Activated naive CD4-positive, alpha-beta T cell treated with anti-CD3 and anti-CD28 coated beads, Interleukin-2, amount 10 ng/mL, durations not matched to agents 7 days and 5 days (primary cell): ENCODE results near the gene SPARC.
"Not testable (repeated sequence)": the region's sequence is repeated elsewhere in the genome, so short reads cannot be mapped to it uniquely, and the experiment has no call there.

Source experiments
- CTCF ChIA-PET: fragments of 350-600 bp; sonication (Branson Sonifier 250); formaldehyde crosslinking; loops from one replicate; lab custom pipeline; 2021; ENCODE audit warnings: antibody characterized with exemption; lab: Charles Lee
- DNase-seq: peaks from one replicate; pipeline ENCODE4 v3.0.0-alpha.2; 2020
- H3K27ac Mint-ChIP-seq: one replicate; pipeline ENCODE4 v1.8.0; 2021; ENCODE audit warnings: mild to moderate bottlenecking, moderate library complexity, mixed read lengths
- H3K27me3 Mint-ChIP-seq: one replicate; pipeline ENCODE4 v1.8.0; 2021; ENCODE audit warnings: mild to moderate bottlenecking, mixed read lengths
- H3K36me3 Mint-ChIP-seq: one replicate; pipeline ENCODE4 v1.8.0; 2021; ENCODE audit warnings: mixed read lengths
- H3K4me1 Mint-ChIP-seq: one replicate; pipeline ENCODE4 v1.8.0; 2021; ENCODE audit warnings: mixed read lengths
- H3K4me3 Mint-ChIP-seq: one replicate; pipeline ENCODE4 v1.8.0; 2021; ENCODE audit warnings: mild to moderate bottlenecking, moderate library complexity, mixed read lengths
- H3K9me3 Mint-ChIP-seq: one replicate; pipeline ENCODE4 v1.8.0; 2021; ENCODE audit warnings: mixed read lengths

The SPARC gene

GRCh38 chr5:151680944-151681427, 5.7 kb downstream of the SPARC start:
- H3K27ac Mint-ChIP-seq, result no peak overlapping the region
- no peak for DNase-seq
- no peaks in the 10 kb centered on the region for H3K4me1 Mint-ChIP-seq

GRCh38 chr5:151680156-151680505, 6.6 kb downstream of the SPARC start:
- H3K4me1 Mint-ChIP-seq, CTCF ChIA-PET, H3K36me3 Mint-ChIP-seq, H3K9me3 Mint-ChIP-seq, H3K27ac Mint-ChIP-seq, H3K4me3 Mint-ChIP-seq, DNase-seq: not testable (repeated sequence)
- H3K27me3 Mint-ChIP-seq, result peaks cover 23% of the 10 kb centered on the region

More at GRCh38 chr5:151680944-151681427, 5.7 kb downstream of the SPARC start:
- H3K36me3 Mint-ChIP-seq, result no peaks in the 10 kb centered on the region
- H3K27me3 Mint-ChIP-seq, result peaks cover 32% of the 10 kb centered on the region
- CTCF ChIA-PET, result no interaction called here
- no peaks in the 10 kb centered on the region for H3K9me3 Mint-ChIP-seq
- H3K4me3 Mint-ChIP-seq, result no peak overlapping the region

- no peaks in the 10 kb centered on the region for H3K9me3 Mint-ChIP-seq
- CTCF ChIA-PET, result no interaction called here
- no peak overlapping the region for H3K4me3 Mint-ChIP-seq
- H3K27me3 Mint-ChIP-seq, result peaks cover 18% of the 10 kb centered on the region
- no peaks in the 10 kb centered on the region for H3K4me1 Mint-ChIP-seq
- H3K36me3 Mint-ChIP-seq, result no peaks in the 10 kb centered on the region
- DNase-seq, result no peak
- H3K27ac Mint-ChIP-seq, result no peak overlapping the region
Observed at GRCh38 chr5:151679421-151680155, 7.1 kb downstream of the SPARC start.

DNA sequence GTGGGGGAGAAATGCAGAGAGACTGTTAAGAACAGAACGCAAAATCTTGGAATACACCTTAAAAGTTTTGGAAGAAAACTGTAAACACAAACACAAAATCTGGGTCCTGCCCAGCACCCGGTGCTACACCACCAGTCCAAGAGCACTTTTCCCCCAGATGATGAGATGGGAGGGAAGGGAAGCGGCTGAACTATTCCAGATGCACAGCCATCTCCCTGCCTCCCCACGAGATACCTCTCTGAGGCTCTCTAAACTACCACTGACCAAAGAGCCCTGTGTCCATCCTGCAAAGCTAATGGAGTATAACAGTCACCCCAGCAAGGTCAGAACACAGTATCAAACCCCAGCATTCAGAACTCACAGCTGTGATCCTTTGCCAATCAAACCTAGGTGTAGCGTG, 8.0 kb downstream of the SPARC start:
- no peak for DNase-seq
- Mint-ChIP-seq H3K4me3 (no peak overlapping the region), H3K4me1 (no peaks in the 10 kb centered on the region), H3K9me3 (no peaks in the 10 kb centered on the region), H3K27ac (no peak overlapping the region), H3K27me3 (peaks cover 17% of the 10 kb centered on the region), H3K36me3 (no peaks in the 10 kb centered on the region)
- CTCF ChIA-PET, result no interaction called here

DNA sequence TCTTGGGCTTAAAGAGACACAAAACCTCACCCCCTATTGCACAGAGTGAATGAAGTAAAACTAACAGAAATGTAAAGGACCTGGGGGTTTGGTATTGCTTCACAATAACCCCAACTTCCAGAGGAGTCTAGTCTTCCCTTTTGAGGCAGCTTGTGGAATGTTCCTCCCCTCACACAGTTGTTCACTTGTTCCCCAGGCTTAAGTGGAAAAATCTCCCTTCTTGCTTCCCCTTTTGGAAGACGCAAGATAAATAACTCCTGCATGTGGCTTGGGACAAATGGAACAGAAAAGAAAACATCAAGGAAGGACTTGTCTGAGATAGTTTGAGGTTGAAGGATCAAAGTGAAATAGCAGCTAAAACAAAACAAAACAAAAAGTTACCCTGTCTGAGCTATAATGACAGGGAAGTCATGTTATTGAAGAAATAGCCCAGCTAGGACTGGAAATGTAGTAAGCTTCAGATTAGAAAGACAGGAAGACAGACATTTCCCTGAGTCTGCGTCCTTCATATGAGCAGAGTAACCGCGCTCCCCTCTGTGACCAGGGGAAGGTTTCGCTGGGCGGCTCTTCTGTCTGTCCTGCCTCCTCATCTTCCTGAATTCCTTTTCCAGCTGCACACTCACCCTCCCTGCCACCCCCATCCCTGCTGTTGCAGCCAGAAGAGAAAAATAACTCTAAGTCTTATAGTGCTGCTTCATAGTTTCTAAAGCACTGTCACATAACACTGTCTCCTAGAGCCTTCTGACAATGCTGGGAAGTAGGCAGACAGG, 8.8 kb downstream of the SPARC start:
- CTCF ChIA-PET, result interaction anchor here (0.7 kb wide), 1 partner anchor 19 kb away, joined by 4 read pairs; no protein-coding TSS in a partner anchor
- DNase-seq, result no peak
- H3K27me3 Mint-ChIP-seq, result peaks cover 19% of the 10 kb centered on the region
- no peaks in the 10 kb centered on the region for H3K4me1 Mint-ChIP-seq
- H3K4me3 Mint-ChIP-seq, result no peak overlapping the region
- H3K27ac Mint-ChIP-seq, result no peak overlapping the region
- H3K9me3 Mint-ChIP-seq, result no peaks in the 10 kb centered on the region
- H3K36me3 Mint-ChIP-seq, result no peaks in the 10 kb centered on the region

DNA sequence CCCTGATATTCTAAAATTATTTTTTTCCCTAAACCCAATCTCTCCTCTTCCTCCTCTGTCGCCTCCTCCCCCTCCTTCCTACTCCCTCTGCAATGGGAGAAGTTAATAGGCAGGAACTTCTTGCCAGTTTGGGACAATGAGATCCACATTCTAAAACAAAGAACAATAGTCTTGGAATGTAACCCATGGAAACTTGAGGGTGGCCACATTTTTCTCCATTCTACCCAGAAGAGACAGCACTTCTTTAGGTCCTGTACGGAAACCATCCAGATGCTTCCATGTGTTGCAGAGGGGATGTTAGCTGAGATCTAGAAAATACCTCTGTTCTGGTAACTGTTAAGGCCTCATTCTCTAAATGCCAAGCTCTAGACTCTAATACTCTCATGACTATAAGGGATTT, 10.0 kb downstream of the SPARC start:
- H3K9me3 Mint-ChIP-seq, result no peaks in the 10 kb centered on the region
- no peaks in the 10 kb centered on the region for H3K4me1 Mint-ChIP-seq
- CTCF ChIA-PET, result no interaction called here
- H3K27ac Mint-ChIP-seq, result no peak overlapping the region
- DNase-seq, result no peak
- H3K36me3 Mint-ChIP-seq, result no peaks in the 10 kb centered on the region
- H3K27me3 Mint-ChIP-seq, result peaks cover 26% of the 10 kb centered on the region
- no peak overlapping the region for H3K4me3 Mint-ChIP-seq

GRCh38 chr5:151676314-151676712, 10.4 kb downstream of the SPARC start:
- Mint-ChIP-seq H3K27me3 (peaks cover 30% of the 10 kb centered on the region), H3K27ac (no peak overlapping the region), H3K4me3 (no peak overlapping the region), H3K9me3 (no peaks in the 10 kb centered on the region), H3K4me1 (no peaks in the 10 kb centered on the region), H3K36me3 (no peaks in the 10 kb centered on the region)
- CTCF ChIA-PET, result no interaction called here
- DNase-seq, result no peak

DNA sequence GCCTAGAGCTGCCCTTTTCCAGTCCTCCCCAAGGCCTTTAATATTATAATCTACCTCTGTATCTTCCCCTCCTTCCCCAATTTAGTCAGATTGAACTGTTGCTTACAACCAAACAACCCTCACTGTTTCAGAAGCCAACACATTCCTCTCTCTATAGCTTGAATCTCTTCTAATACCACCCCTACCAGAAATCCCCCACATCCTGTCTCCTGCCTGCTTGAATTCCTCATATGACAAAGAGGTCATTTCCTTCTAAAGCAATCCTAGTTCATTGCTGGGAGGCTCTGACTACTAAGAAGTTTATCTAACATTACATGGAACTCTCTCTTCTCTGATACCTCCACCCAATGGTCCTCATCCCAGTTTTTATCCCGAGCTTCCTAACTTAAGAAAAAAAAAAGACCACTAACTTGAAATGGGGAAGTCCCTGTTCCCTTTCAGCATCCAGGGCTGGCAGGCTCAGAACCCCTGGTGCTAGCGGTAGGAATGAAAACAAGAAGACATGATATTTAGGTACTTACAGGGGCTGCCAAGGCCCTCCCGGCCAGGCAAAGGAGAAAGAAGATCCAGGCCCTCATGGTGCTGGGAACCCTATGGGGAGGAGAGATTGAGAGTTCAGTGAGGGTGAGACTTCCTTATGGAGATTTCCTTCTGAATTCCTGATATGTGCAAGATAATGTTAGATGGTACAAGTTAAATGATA, 11.0 kb downstream of the SPARC start:
- CTCF ChIA-PET, result interaction anchor here (0.6 to 1.4 kb wide), 2 partner anchors 8 to 96 kb away, joined by 3 to 6 read pairs; no protein-coding TSS in a partner anchor
- Mint-ChIP-seq H3K36me3 (no peaks in the 10 kb centered on the region), H3K27me3 (peaks cover 32% of the 10 kb centered on the region), H3K27ac (no peak overlapping the region), H3K9me3 (no peaks in the 10 kb centered on the region), H3K4me3 (no peak overlapping the region), H3K4me1 (no peaks in the 10 kb centered on the region)
- no peak for DNase-seq

- Mint-ChIP-seq H3K4me3 (no peak overlapping the region), H3K27me3 (peaks cover 32% of the 10 kb centered on the region), H3K9me3 (no peaks in the 10 kb centered on the region), H3K4me1 (no peaks in the 10 kb centered on the region), H3K27ac (no peak overlapping the region), H3K36me3 (no peaks in the 10 kb centered on the region)
- DNase-seq, result no peak
- CTCF ChIA-PET, result interaction anchor here (0.6 to 1.4 kb wide), 3 partner anchors 9 to 95 kb away, joined by 3 to 6 read pairs (median 3); no protein-coding TSS in a partner anchor
Observed at GRCh38 chr5:151674626-151675610, 11.8 kb downstream of the SPARC start.

- no peaks in the 10 kb centered on the region for H3K4me1 Mint-ChIP-seq
- H3K4me3 Mint-ChIP-seq, result no peak overlapping the region
- DNase-seq, result no peak
- no peaks in the 10 kb centered on the region for H3K9me3 Mint-ChIP-seq
- no peak overlapping the region for H3K27ac Mint-ChIP-seq
- CTCF ChIA-PET, result no interaction called here
- H3K36me3 Mint-ChIP-seq, result no peaks in the 10 kb centered on the region
- peaks cover 28% of the 10 kb centered on the region for H3K27me3 Mint-ChIP-seq
Observed at GRCh38 chr5:151673421-151673820, 13.3 kb downstream of the SPARC start.

- Mint-ChIP-seq H3K9me3 (no peaks in the 10 kb centered on the region), H3K4me3 (no peak overlapping the region), H3K27me3 (peaks cover 23% of the 10 kb centered on the region), H3K27ac (no peak overlapping the region), H3K4me1 (no peaks in the 10 kb centered on the region), H3K36me3 (no peaks in the 10 kb centered on the region)
- CTCF ChIA-PET, result interaction anchor here (2.7 kb wide), 1 partner anchor 14 kb away, joined by 15 read pairs; no protein-coding TSS in a partner anchor
- DNase-seq, result no peak
Observed at GRCh38 chr5:151672516-151672915, 14.2 kb downstream of the SPARC start.

- no peak overlapping the region for H3K4me3 Mint-ChIP-seq
- H3K27me3 Mint-ChIP-seq, result peaks cover 19% of the 10 kb centered on the region
- no peaks in the 10 kb centered on the region for H3K4me1 Mint-ChIP-seq
- H3K27ac Mint-ChIP-seq, result no peak overlapping the region
- CTCF ChIA-PET, result interaction anchor here (2.7 kb wide), 1 partner anchor 13 kb away, joined by 15 read pairs; no protein-coding TSS in a partner anchor
- H3K36me3 Mint-ChIP-seq, result no peaks in the 10 kb centered on the region
- no peak for DNase-seq
- no peaks in the 10 kb centered on the region for H3K9me3 Mint-ChIP-seq
Observed at GRCh38 chr5:151671950-151672349, 14.8 kb downstream of the SPARC start.

DNA sequence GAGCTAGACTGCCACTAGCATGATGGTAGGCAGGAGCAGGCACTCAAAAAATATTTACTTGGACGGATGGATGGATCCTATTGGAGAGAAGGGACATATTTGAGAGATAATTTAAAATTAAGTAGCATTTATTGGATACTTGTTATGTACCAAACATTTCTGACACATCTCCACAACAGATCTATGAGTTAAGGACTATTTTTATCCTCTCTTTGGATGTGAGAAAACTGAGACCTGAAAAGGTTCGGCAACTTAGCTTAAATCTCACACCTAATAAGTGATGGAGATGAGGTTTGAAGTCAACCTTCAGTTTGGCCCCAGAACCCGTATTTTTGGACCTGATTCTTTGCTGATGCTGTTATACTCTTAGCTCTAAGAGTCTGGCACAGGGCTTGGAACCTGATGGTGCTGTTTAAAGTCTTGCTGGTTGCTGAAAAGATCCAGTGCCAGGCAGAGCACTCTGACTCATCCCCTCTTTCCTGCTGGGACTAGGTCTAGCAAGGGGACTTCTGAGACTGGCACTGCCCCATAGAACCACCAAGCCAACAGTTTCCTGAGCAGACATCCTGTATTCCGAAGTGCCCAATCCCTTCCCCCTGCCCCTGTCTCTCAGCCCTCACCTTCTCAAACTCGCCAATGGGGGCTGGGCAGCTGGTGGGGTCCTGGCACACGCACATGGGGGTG, 15.6 kb downstream of the SPARC start:
- H3K4me1 Mint-ChIP-seq, result no peaks in the 10 kb centered on the region
- H3K9me3 Mint-ChIP-seq, result no peaks in the 10 kb centered on the region
- CTCF ChIA-PET, result interaction anchor here (0.7 to 2.7 kb wide), 4 partner anchors 12 to 97 kb away, joined by 3 to 15 read pairs (median 4); no protein-coding TSS in a partner anchor
- no peak overlapping the region for H3K4me3 Mint-ChIP-seq
- peaks cover 15% of the 10 kb centered on the region for H3K27me3 Mint-ChIP-seq
- H3K36me3 Mint-ChIP-seq, result no peaks in the 10 kb centered on the region
- H3K27ac Mint-ChIP-seq, result no peak overlapping the region
- DNase-seq, result no peak
